Heart right ventricle (tissue), 16 donors: ENCODE data around the gene JAGN1. TPM values are rescaled to one million over a fixed set of nuclear protein-coding genes. Genes with fewer than 3 reads are reported as not detected.
"Not testable (repeated sequence)": the region's sequence is repeated elsewhere in the genome, so short reads cannot be mapped to it uniquely, and the experiment has no call there.

Experiments
- ATAC-seq, 8 donors: fragments of 200-7000 bp; cut with Tn5 transposase; one replicate each; pipeline ENCODE4 v1.9.1; 2020; ENCODE audit warnings: mild to moderate bottlenecking in 8 of 8, moderate library complexity in 8 of 8, moderate number of reproducible peaks in 1 of 8
- DNase-seq, 2 donors: peaks; one replicate each; pipeline ENCODE4 v3.0.0-alpha.2; 2020
- H3K27ac ChIP-seq, 10 donors: fragments of 200-600 bp; sonication (generic) in 2 of 10; one replicate each; pipeline versions ENCODE4 v1.5.0 to v1.8.0; 2020 to 2022; ENCODE audit warnings: mild to moderate bottlenecking in 3 of 10
- H3K27me3 ChIP-seq, 7 donors: fragments of 200-600 bp; one replicate each; pipeline ENCODE4 v1.8.0; 2021 to 2022; ENCODE audit warnings: mild to moderate bottlenecking in 2 of 7
- H3K36me3 ChIP-seq, 9 donors: fragments of 200-600 bp; sonication (generic) in 1 of 9; one replicate each; pipeline versions ENCODE4 v1.5.0 to v1.8.0; 2020 to 2022; ENCODE audit warnings: mild to moderate bottlenecking in 2 of 9
- H3K4me1 ChIP-seq, 9 donors: fragments of 200-600 bp; sonication (generic) in 1 of 9; one replicate each; pipeline versions ENCODE4 v1.5.0 to v1.8.0; 2020 to 2022; ENCODE audit warnings: mild to moderate bottlenecking in 4 of 9
- H3K4me3 ChIP-seq, 10 donors: fragments of 200-600 bp; sonication (generic) in 2 of 10; one replicate each; pipeline versions ENCODE4 v1.5.0 to v1.8.0; 2020 to 2022; ENCODE audit warnings: mild to moderate bottlenecking in 7 of 10, moderate library complexity in 2 of 10
- H3K9me3 ChIP-seq, 11 donors: fragments of 200-600 bp in 10 of 11; sonication (generic) in 2 of 11; one replicate each; pipeline versions ENCODE4 v1.5.0 to v1.8.0; 2013 to 2022; ENCODE audit warnings: mild to moderate bottlenecking in 2 of 11, control low read depth in 1 of 11, moderate library complexity in 1 of 11
- CTCF ChIP-seq, 9 donors: fragments of 200-600 bp; sonication (generic) in 2 of 9; IDR thresholded peaks; one replicate each; pipeline versions ENCODE4 v1.5.0 to v1.8.0; 2021 to 2022; ENCODE audit warnings: antibody characterized with exemption in 9 of 9, mild to moderate bottlenecking in 5 of 9, moderate library complexity in 1 of 9
- WGBS, 2 donors: extraction: QIAGEN DNeasy Blood & Tissue Kit; methylation state at CpG; one replicate each; pipeline ENCODE4 v1.1.7; 2013; ENCODE audit warnings: inconsistent platforms in 1 of 2; 5-methylcytosine and 5-hydroxymethylcytosine counted together
- intact Hi-C, 10 donors: fragments of 100-400 bp; cut with DNase I; formaldehyde crosslinking; loops; one replicate each; pipeline versions ENCODE4 v1.11.1 to v1.14.2; 2022
- polyA plus RNA-seq, 2 donors: library from polyadenylated mRNA; stranded (reverse); fragments of 200-250 nt; gene quantifications; one replicate each; pipeline ENCODE4 v1.2.3, GENCODE V29; 2013
- total RNA-seq, 10 donors: library from RNA; stranded (reverse); fragmentation: NEBNext Ultra II Directional in 3 of 10; extraction: Animal tissue kit (Norgen Biotek cat#: 25700) in 3 of 10; gene quantifications; one replicate each; pipeline versions ENCODE4 v1.2.1 to v1.2.4, GENCODE V29; 2021 to 2023
- donor health status: Arrhythmogenic right ventricular cardiomyopathy.
- donor health status: ischemic (EF 13 %, LVEDD 7.1; RV severe dilation, severe dysfunction).
- donor health status: healthy with polysubstance abuse.
- donor health status: DM: no; HTN: yes; CAD: no.
- donor health status: DM: no; HTN: no; CAD: no.
- donor health status: ischemic (EF 25% LVEDD 6.9; RV normal size, moderate dysfunction).
- donor health status: ischemic (EF 25% LVEDD 5.7; RV mildly dilated, moderate dysfunction).
- donor health status: healthy.
- donor health status: DM: yes; HTN: yes; CAD: no.
- donor health status: Ischemic cardiomyopathy.
- donor health status: ischemic (EF 35%, LVEDD 5.7; RV mildly dilated, moderate dysfunction).
- donor health status: nonischemic (EF 11% LVEDD 7.7; RV severe dilation, severe dysfunction).
- donor health status: DM: yes; HTN: yes; CAD: no.
- donor health status: PGD.
- donor health status: ischemic (EF 29% LVEDD 5.4; RV normal size, mild dysfunction).
- donor health status: nonischemic (EF 23%, LVEDD 6.1; RV moderate dilation, normal function).

The JAGN1 gene
- total and polyA plus RNA-seq, 12 donors: 13.8 to 69.3 (median 18.8) TPM

GRCh38 chr3:9852528-9852927, 37.9 kb upstream of the JAGN1 start:
- TF ChIP-seq CTCF (IDR thresholded peaks at IDR 0.05): no peak
- H3K9me3 ChIP-seq: no peaks in the 10 kb centered on the region
- H3K27ac ChIP-seq: no peak overlapping the region
- H3K36me3 ChIP-seq: no peaks in the 10 kb centered on the region
- WGBS, 2 donors: 96% methylated on average over 6 of the region's 6 CpGs
- intact Hi-C loops: no loop called here
- H3K4me1 ChIP-seq: peaks cover 0 to 4% (median 0%) of the 10 kb centered on the region in 9 donors
- ATAC-seq (no peak), DNase-seq (no peak)
- H3K4me3 ChIP-seq: no peak overlapping the region
- peaks cover 0 to 4% (median 0%) of the 10 kb centered on the region in 7 donors for H3K27me3 ChIP-seq

GRCh38 chr3:9854291-9854940, 36.0 kb upstream of the JAGN1 start:
- WGBS, 2 donors: 73 to 75% methylated on average over 11 of the region's 11 CpGs
- ATAC-seq: not testable (repeated sequence)

GRCh38 chr3:9855594-9855993, 34.8 kb upstream of the JAGN1 start:
- Histone ChIP-seq H3K36me3 (no peaks in the 10 kb centered on the region), H3K27ac (no peak overlapping the region), H3K27me3 (peaks cover 0 to 4% (median 0%) of the 10 kb centered on the region in 7 donors), H3K4me3 (no peak overlapping the region), H3K4me1 (peaks cover 0 to 4% (median 0%) of the 10 kb centered on the region in 9 donors), H3K9me3 (no peaks in the 10 kb centered on the region)
- WGBS, 2 donors: 97 to 99% methylated on average over 3 of the region's 3 CpGs
- DNase-seq (no peak), ATAC-seq (no peak)
- intact Hi-C loops: no loop called here
- no peak for TF ChIP-seq CTCF (IDR thresholded peaks at IDR 0.05)

More at GRCh38 chr3:9854291-9854940, 36.0 kb upstream of the JAGN1 start:
- H3K9me3 ChIP-seq, H3K27ac ChIP-seq, DNase-seq, H3K27me3 ChIP-seq, H3K4me3 ChIP-seq, H3K36me3 ChIP-seq, intact Hi-C loops, H3K4me1 ChIP-seq: not testable (repeated sequence)

GRCh38 chr3:9859530-9860025, 30.8 kb upstream of the JAGN1 start:
- H3K27ac ChIP-seq: no peak overlapping the region
- TF ChIP-seq CTCF (IDR thresholded peaks at IDR 0.05): no peak
- intact Hi-C loops: loop anchor here in 1 of 10 donors (5.0 kb wide), 1 partner anchor 58 kb away; the partner anchor contains the start of gene IL17RC
- DNase-seq: no peak
- no peak overlapping the region for H3K4me3 ChIP-seq
- H3K27me3 ChIP-seq: peaks cover 0 to 4% (median 0%) of the 10 kb centered on the region in 7 donors
- H3K36me3 ChIP-seq: no peaks in the 10 kb centered on the region
- H3K9me3 ChIP-seq: no peaks in the 10 kb centered on the region
- WGBS, 2 donors: 90 to 91% methylated on average over 12 of the region's 12 CpGs
- peaks cover under 1 to 22% (median 9%) of the 10 kb centered on the region in 9 donors for H3K4me1 ChIP-seq
- no peak for ATAC-seq

GRCh38 chr3:9861201-9861600, 29.2 kb upstream of the JAGN1 start:
- ATAC-seq (no peak), DNase-seq (no peak)
- Histone ChIP-seq H3K27ac (no peak overlapping the region), H3K4me1 (peaks cover 3 to 29% (median 9%) of the 10 kb centered on the region in 9 donors), H3K36me3 (no peaks in the 10 kb centered on the region), H3K4me3 (no peak overlapping the region), H3K27me3 (no peaks in the 10 kb centered on the region), H3K9me3 (no peaks in the 10 kb centered on the region)
- 91 to 95% methylated on average over 4 of the region's 4 CpGs for WGBS, 2 donors
- TF ChIP-seq CTCF (IDR thresholded peaks at IDR 0.05): no peak
- intact Hi-C loops: loop anchor here in 1 of 10 donors (5.0 kb wide), 1 partner anchor 56 kb away; the partner anchor contains the start of gene IL17RC
